Measurements from ENCODE around the gene RALGAPA2. TPM values are rescaled to one million over a fixed set of nuclear protein-coding genes. Genes with fewer than 3 reads are reported as not detected.

Gene RALGAPA2
- polyA plus RNA-seq, 1 donor from 2014 or later, result 21.8 TPM

DNA sequence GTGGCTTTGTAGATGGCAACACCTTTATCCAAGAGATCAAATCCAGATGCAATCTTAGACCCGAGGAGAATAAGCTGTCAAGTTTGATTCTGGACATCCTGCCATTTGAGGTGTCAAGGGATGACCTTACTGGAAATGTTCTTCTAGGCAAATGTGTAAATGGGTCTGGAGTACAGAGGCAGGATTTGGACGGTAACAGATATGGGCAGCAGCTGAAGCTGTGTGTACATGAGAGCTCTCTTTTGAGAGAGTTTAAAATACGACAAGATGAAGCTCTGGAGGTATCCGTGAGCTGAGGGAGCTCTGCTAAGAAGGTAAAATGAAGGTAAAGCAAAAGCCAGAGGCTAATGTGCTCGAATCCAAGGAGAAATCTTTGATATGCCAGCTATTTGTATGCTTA, 56.6 kb downstream of the RALGAPA2 start:
- Histone ChIP-seq H3K9ac (ENCODE audit: low read length) (no peak overlapping the region), H3K79me2 (replicated peaks; ENCODE audit: insufficient read depth, low read length) (no peaks in the 10 kb centered on the region), H3K9me2 (ENCODE audit: insufficient read depth, low read length) (no peaks in the 10 kb centered on the region), H2AFZ (ENCODE audit: low read depth, low read length) (no peak overlapping the region), H3K4me2 (ENCODE audit: low read length) (no peak overlapping the region), H3K4me3 (ENCODE audit: low read length) (no peak overlapping the region), H3F3A (ENCODE audit: insufficient read depth, low read length, poor library complexity, severe bottlenecking) (no peaks in the 10 kb centered on the region), H4K20me1 (ENCODE audit: insufficient read depth) (no peaks in the 10 kb centered on the region), H3K36me3 (ENCODE audit: insufficient read depth, low read length) (no peaks in the 10 kb centered on the region), H3K27ac (ENCODE audit: low read length) (no peak overlapping the region), H3K27me3 (ENCODE audit: insufficient read depth, low read depth, low read length) (no peaks in the 10 kb centered on the region), H3K9me3 (ENCODE audit: low read length) (no peaks in the 10 kb centered on the region)
- TF ChIP-seq EZH2 (IDR thresholded peaks at IDR 0.05; ENCODE audit: borderline replicate concordance, insufficient read depth, low read length, poor library complexity, severe bottlenecking), result no peak

DNA sequence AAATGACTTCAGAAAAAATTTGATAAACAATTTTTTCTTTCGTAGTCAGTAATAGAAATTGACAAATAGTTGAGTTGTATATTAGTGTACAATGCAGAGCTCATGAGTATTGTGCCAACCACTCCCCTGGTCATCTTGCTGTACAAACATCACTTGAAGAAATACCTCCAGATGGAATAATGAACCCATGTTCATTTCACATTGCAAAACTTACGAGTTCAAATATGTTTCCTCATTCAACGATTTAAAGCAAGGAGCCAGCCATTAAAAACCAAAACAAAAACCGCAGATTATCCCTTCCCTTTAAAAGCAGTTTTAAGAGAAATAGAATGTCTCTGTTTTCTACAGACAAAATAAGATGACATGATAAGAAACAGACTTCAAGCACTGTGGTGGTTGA, 62.5 kb downstream of the RALGAPA2 start:
- Histone ChIP-seq H3K27me3 (ENCODE audit: insufficient read depth, low read depth, low read length) (no peaks in the 10 kb centered on the region), H3K4me2 (ENCODE audit: low read length) (no peak overlapping the region), H3K9me3 (ENCODE audit: low read length) (no peaks in the 10 kb centered on the region), H2AFZ (ENCODE audit: low read depth, low read length) (no peak overlapping the region), H3K79me2 (replicated peaks; ENCODE audit: insufficient read depth, low read length) (no peaks in the 10 kb centered on the region), H3K36me3 (ENCODE audit: insufficient read depth, low read length) (no peaks in the 10 kb centered on the region), H3K4me3 (ENCODE audit: low read length) (no peak overlapping the region), H3K27ac (ENCODE audit: low read length) (no peak overlapping the region), H3K9me2 (ENCODE audit: insufficient read depth, low read length) (no peaks in the 10 kb centered on the region), H3F3A (ENCODE audit: insufficient read depth, low read length, poor library complexity, severe bottlenecking) (no peaks in the 10 kb centered on the region), H4K20me1 (ENCODE audit: insufficient read depth) (no peaks in the 10 kb centered on the region), H3K9ac (ENCODE audit: low read length) (no peak overlapping the region)
- TF ChIP-seq EZH2 (IDR thresholded peaks at IDR 0.05; ENCODE audit: borderline replicate concordance, insufficient read depth, low read length, poor library complexity, severe bottlenecking) (no peak), MXI1 (conservative IDR thresholded peaks at IDR 0.05; ENCODE audit: poor library complexity, severe bottlenecking) (no peak), SMC3 (conservative IDR thresholded peaks at IDR 0.05; ENCODE audit: poor library complexity) (no peak), TAF1 (IDR thresholded peaks at IDR 0.05; ENCODE audit: low read depth) (no peak), RAD21 (conservative IDR thresholded peaks at IDR 0.05) (no peak), EP300 (conservative IDR thresholded peaks at IDR 0.05; ENCODE audit: poor library complexity, severe bottlenecking) (no peak), POLR2AphosphoS5 (IDR thresholded peaks at IDR 0.05) (no peak)
- TF ChIP-seq, protein P1, sequence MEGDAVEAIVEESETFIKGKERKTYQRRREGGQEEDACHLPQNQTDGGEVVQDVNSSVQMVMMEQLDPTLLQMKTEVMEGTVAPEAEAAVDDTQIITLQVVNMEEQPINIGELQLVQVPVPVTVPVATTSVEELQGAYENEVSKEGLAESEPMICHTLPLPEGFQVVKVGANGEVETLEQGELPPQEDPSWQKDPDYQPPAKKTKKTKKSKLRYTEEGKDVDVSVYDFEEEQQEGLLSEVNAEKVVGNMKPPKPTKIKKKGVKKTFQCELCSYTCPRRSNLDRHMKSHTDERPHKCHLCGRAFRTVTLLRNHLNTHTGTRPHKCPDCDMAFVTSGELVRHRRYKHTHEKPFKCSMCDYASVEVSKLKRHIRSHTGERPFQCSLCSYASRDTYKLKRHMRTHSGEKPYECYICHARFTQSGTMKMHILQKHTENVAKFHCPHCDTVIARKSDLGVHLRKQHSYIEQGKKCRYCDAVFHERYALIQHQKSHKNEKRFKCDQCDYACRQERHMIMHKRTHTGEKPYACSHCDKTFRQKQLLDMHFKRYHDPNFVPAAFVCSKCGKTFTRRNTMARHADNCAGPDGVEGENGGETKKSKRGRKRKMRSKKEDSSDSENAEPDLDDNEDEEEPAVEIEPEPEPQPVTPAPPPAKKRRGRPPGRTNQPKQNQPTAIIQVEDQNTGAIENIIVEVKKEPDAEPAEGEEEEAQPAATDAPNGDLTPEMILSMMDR (IDR thresholded peaks at IDR 0.05; ENCODE audit: poor library complexity, severe bottlenecking), result no peak
- TF ChIP-seq, protein P2, sequence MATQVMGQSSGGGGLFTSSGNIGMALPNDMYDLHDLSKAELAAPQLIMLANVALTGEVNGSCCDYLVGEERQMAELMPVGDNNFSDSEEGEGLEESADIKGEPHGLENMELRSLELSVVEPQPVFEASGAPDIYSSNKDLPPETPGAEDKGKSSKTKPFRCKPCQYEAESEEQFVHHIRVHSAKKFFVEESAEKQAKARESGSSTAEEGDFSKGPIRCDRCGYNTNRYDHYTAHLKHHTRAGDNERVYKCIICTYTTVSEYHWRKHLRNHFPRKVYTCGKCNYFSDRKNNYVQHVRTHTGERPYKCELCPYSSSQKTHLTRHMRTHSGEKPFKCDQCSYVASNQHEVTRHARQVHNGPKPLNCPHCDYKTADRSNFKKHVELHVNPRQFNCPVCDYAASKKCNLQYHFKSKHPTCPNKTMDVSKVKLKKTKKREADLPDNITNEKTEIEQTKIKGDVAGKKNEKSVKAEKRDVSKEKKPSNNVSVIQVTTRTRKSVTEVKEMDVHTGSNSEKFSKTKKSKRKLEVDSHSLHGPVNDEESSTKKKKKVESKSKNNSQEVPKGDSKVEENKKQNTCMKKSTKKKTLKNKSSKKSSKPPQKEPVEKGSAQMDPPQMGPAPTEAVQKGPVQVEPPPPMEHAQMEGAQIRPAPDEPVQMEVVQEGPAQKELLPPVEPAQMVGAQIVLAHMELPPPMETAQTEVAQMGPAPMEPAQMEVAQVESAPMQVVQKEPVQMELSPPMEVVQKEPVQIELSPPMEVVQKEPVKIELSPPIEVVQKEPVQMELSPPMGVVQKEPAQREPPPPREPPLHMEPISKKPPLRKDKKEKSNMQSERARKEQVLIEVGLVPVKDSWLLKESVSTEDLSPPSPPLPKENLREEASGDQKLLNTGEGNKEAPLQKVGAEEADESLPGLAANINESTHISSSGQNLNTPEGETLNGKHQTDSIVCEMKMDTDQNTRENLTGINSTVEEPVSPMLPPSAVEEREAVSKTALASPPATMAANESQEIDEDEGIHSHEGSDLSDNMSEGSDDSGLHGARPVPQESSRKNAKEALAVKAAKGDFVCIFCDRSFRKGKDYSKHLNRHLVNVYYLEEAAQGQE (IDR thresholded peaks at IDR 0.05; ENCODE audit: borderline replicate concordance), result no peak

DNA sequence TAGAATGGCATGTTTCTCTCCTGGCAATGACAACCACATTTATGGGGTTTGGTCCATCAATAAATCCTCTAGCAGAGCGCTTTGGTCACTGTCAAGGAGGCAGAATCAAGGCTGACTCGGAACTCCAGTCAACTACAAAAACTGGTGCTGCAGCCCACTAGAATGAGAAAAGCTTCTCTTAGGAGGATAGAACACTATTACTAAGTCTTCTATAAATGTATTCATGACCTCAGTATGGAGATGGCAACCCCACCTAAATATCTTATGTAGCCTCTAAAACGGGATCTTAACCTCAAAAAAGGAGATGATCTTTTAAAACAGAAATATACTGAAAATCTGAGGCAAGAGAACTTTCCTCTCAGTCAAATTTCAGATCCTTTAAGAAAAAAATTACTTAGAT, 68.5 kb downstream of the RALGAPA2 start:
- no peaks in the 10 kb centered on the region for H3K79me2 ChIP-seq (replicated peaks; ENCODE audit: insufficient read depth, low read length)
- H4K20me1 ChIP-seq (ENCODE audit: insufficient read depth), result no peaks in the 10 kb centered on the region
- no peak overlapping the region for H3K4me3 ChIP-seq (ENCODE audit: low read length)
- H3K36me3 ChIP-seq (ENCODE audit: insufficient read depth, low read length), result peaks cover 13% of the 10 kb centered on the region
- H3K27ac ChIP-seq (ENCODE audit: low read length), result no peak overlapping the region
- H3K9ac ChIP-seq (ENCODE audit: low read length), result no peak overlapping the region
- no peaks in the 10 kb centered on the region for H3K9me2 ChIP-seq (ENCODE audit: insufficient read depth, low read length)
- TF ChIP-seq MXI1 (conservative IDR thresholded peaks at IDR 0.05; ENCODE audit: poor library complexity, severe bottlenecking) (no peak), POLR2AphosphoS5 (IDR thresholded peaks at IDR 0.05) (no peak), TAF1 (IDR thresholded peaks at IDR 0.05; ENCODE audit: low read depth) (no peak), EZH2 (IDR thresholded peaks at IDR 0.05; ENCODE audit: borderline replicate concordance, insufficient read depth, low read length, poor library complexity, severe bottlenecking) (no peak), SMC3 (conservative IDR thresholded peaks at IDR 0.05; ENCODE audit: poor library complexity) (no peak), EP300 (conservative IDR thresholded peaks at IDR 0.05; ENCODE audit: poor library complexity, severe bottlenecking) (no peak), RAD21 (conservative IDR thresholded peaks at IDR 0.05) (no peak)
- TF ChIP-seq, protein P2 (IDR thresholded peaks at IDR 0.05; ENCODE audit: borderline replicate concordance), result no peak
- TF ChIP-seq, protein P1 (IDR thresholded peaks at IDR 0.05; ENCODE audit: poor library complexity, severe bottlenecking), result no peak
- H2AFZ ChIP-seq (ENCODE audit: low read depth, low read length), result no peak overlapping the region
- no peaks in the 10 kb centered on the region for H3K27me3 ChIP-seq (ENCODE audit: insufficient read depth, low read depth, low read length)
- H3F3A ChIP-seq (ENCODE audit: insufficient read depth, low read length, poor library complexity, severe bottlenecking), result no peaks in the 10 kb centered on the region
- H3K4me2 ChIP-seq (ENCODE audit: low read length), result no peak overlapping the region
- H3K9me3 ChIP-seq (ENCODE audit: low read length), result no peaks in the 10 kb centered on the region

All from neural cell (in vitro differentiated cells).